Neural progenitor cell (in vitro differentiated cells): ENCODE measurements around the gene PRPH2.

Source experiments
- EZH2 ChIP-seq: fragments of 200-600 bp; sonication (generic); IDR thresholded peaks from 2 replicates; pipeline ENCODE4 v1.6.1; 2017; ENCODE audit warnings: antibody characterized with exemption, mild to moderate bottlenecking, moderate library complexity
- EZH2phosphoT487 ChIP-seq: fragments of 200-600 bp; sonication (generic); IDR thresholded peaks from 2 replicates; pipeline ENCODE4 v1.6.1; 2017; ENCODE audit warnings: antibody characterized with exemption
- TF ChIP-seq, protein P1 (sequence below): fragments of 200-600 bp; sonication (generic); IDR thresholded peaks from 2 replicates; pipeline ENCODE4 v1.5.1; 2017; ENCODE audit warnings: antibody characterized with exemption, mild to moderate bottlenecking

DNA sequence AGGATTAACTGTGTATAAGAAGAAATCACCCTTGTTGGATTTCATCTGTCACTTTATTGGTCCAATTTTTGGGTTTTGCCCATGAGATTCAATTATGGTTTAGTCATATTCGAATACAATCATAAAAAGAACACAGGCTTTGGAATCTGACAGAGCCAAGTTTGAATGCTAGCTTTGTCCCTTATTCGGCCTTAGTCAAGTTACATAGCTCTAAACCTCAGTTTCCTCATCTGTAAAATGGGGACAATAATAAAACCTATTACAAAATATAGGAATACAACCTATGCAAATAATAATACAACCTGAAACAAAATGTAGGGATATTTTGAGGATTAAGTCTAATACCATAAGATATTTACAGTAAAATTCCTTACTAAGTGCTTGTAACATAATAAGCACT, 57.7 kb downstream of the PRPH2 start:
- TF ChIP-seq EZH2phosphoT487 (no peak), EZH2 (no peak)
- TF ChIP-seq, protein P1, sequence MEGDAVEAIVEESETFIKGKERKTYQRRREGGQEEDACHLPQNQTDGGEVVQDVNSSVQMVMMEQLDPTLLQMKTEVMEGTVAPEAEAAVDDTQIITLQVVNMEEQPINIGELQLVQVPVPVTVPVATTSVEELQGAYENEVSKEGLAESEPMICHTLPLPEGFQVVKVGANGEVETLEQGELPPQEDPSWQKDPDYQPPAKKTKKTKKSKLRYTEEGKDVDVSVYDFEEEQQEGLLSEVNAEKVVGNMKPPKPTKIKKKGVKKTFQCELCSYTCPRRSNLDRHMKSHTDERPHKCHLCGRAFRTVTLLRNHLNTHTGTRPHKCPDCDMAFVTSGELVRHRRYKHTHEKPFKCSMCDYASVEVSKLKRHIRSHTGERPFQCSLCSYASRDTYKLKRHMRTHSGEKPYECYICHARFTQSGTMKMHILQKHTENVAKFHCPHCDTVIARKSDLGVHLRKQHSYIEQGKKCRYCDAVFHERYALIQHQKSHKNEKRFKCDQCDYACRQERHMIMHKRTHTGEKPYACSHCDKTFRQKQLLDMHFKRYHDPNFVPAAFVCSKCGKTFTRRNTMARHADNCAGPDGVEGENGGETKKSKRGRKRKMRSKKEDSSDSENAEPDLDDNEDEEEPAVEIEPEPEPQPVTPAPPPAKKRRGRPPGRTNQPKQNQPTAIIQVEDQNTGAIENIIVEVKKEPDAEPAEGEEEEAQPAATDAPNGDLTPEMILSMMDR, result no peak
